A549 (cell line): Measurements from ENCODE around the gene ULK4. TPM values are rescaled to one million over a fixed set of nuclear protein-coding genes. Genes with fewer than 3 reads are reported as not detected.

Experiments
- ATAC-seq, 2 experiments: fragments of 200-7000 bp in 1 of 2; fragments of >200 bp in 1 of 2; cut with Nextera tagmentation in 1 of 2; cut with Tn5 transposase in 1 of 2; 3 replicates each; pipeline versions ENCODE4 v1.8.0 to v1.9.1; 2018 to 2020; ENCODE audit warnings: mild to moderate bottlenecking in 1 of 2, moderate library complexity in 1 of 2
- CTCF ChIA-PET: fragments of 300-600 bp; sonication (Branson Sonifier 250); formaldehyde crosslinking; extraction: SDS; loops from one replicate; lab custom pipeline; 2021; ENCODE audit warnings: antibody characterized with exemption, inconsistent platforms; lab: Yijun Ruan, JAX
- POLR2A ChIA-PET: fragments of 350-600 bp; formaldehyde crosslinking; extraction: SDS; loops from one replicate; lab custom pipeline; 2021; ENCODE audit warnings: antibody characterized with exemption, inconsistent platforms; lab: Yijun Ruan, JAX
- DNase-seq, 2 experiments: peaks; one replicate each; pipeline versions ENCODE4 v3.0.0 to v3.0.0-alpha.2; 2011 to 2016; ENCODE audit warnings: low read depth in 1 of 2, low spot score in 1 of 2
- FAIRE-seq: peaks from 2 replicates; lab custom pipeline; 2011; peaks lifted over from hg19 to GRCh38; lab: Jason Lieb, UNC
- H3K27ac ChIP-seq, 2 experiments: fragments of >200 bp; sonication (Bioruptor Twin); formaldehyde crosslinking; 3 replicates each; pipeline ENCODE4 v1.5.1; 2016 to 2017
- H3K4me1 ChIP-seq: fragments of >200 bp; sonication (Bioruptor Twin); formaldehyde crosslinking; 3 replicates; pipeline ENCODE4 v1.6.1; 2016
- H3K4me2 ChIP-seq: fragments of >200 bp; sonication (Bioruptor Twin); formaldehyde crosslinking; 3 replicates; pipeline ENCODE4 v1.6.1; 2016
- H3K4me3 ChIP-seq: fragments of >200 bp; sonication (Bioruptor Twin); formaldehyde crosslinking; 3 replicates; pipeline ENCODE4 v1.5.1; 2016
- H3K9me3 ChIP-seq: fragments of >200 bp; sonication (Bioruptor Twin); formaldehyde crosslinking; 3 replicates; pipeline ENCODE4 v1.6.1; 2016
- CEBPB ChIP-seq, 2 experiments: fragments of >200 bp in 1 of 2; sonication (Bioruptor Twin) in 1 of 2; formaldehyde crosslinking in 1 of 2; IDR thresholded peaks; 2 replicates each; pipeline ENCODE4 v1.6.1; 2012 to 2016
- CHD4 ChIP-seq: fragments of 200-600 bp; sonication (generic); IDR thresholded peaks from 2 replicates; pipeline ENCODE4 v1.6.1; 2016; ENCODE audit warnings: antibody characterized with exemption, mild to moderate bottlenecking, borderline replicate concordance
- CTCF ChIP-seq: fragments of >200 bp; sonication (Bioruptor Twin); formaldehyde crosslinking; IDR thresholded peaks from 3 replicates; pipeline ENCODE4 v1.5.1; 2016
- EHMT2 ChIP-seq: fragments of 200-600 bp; sonication (generic); IDR thresholded peaks from 2 replicates; pipeline ENCODE4 v1.6.1; 2016; ENCODE audit warnings: antibody characterized with exemption, low read depth, mild to moderate bottlenecking, moderate library complexity
- EP300 ChIP-seq, 2 experiments: fragments of >200 bp; sonication (Bioruptor Twin); formaldehyde crosslinking; IDR thresholded peaks; 2 replicates in 1 of 2; 3 replicates in 1 of 2; pipeline ENCODE4 v1.6.1; 2016 to 2017
- ESRRA ChIP-seq: fragments of 150-350 bp; IDR thresholded peaks from 2 replicates; pipeline ENCODE4 v1.6.1; 2014; ENCODE audit warnings: mild to moderate bottlenecking, low read length, borderline replicate concordance
- FOSL2 ChIP-seq, 2 experiments: fragments of 450-650 bp in 1 of 2; fragments of >200 bp in 1 of 2; sonication (Bioruptor Twin) in 1 of 2; formaldehyde crosslinking; IDR thresholded peaks; 2 replicates each; pipeline versions ENCODE4 v1.5.0 to v1.6.1; 2016 to 2020; ENCODE audit warnings: mild to moderate bottlenecking in 1 of 2, moderate library complexity in 1 of 2
- HES2 ChIP-seq: fragments of >200 bp; sonication (Bioruptor Twin); formaldehyde crosslinking; IDR thresholded peaks from 2 replicates; pipeline ENCODE4 v1.6.1; 2016
- HMGXB4 ChIP-seq: fragments of 250-450 bp; sonication (Bioruptor Pico); IDR thresholded peaks from 2 replicates; pipeline ENCODE4 v1.5.0; 2021; ENCODE audit warnings: mild to moderate bottlenecking, moderate library complexity, borderline replicate concordance
- JUNB ChIP-seq: fragments of >200 bp; sonication (Bioruptor Twin); formaldehyde crosslinking; IDR thresholded peaks from 2 replicates; pipeline ENCODE4 v1.6.1; 2016
- KDM1A ChIP-seq: fragments of 200-600 bp; sonication (generic); IDR thresholded peaks from 2 replicates; pipeline ENCODE4 v1.6.1; 2016; ENCODE audit warnings: low read depth, mild to moderate bottlenecking
- MAX ChIP-seq: IDR thresholded peaks from 2 replicates; pipeline ENCODE4 v1.6.1; 2012
- MYC ChIP-seq: IDR thresholded peaks from 2 replicates; pipeline ENCODE4 v1.6.1; 2012; ENCODE audit warnings: mild to moderate bottlenecking, inconsistent platforms, low read length, improper control_type of control experiment, borderline replicate concordance
- NFE2L2 ChIP-seq: fragments of 150-350 bp; conservative IDR thresholded peaks from 2 replicates; pipeline ENCODE4 v1.6.1; 2014; ENCODE audit warnings: low read length
- NPAS2 ChIP-seq: fragments of 250-450 bp; sonication (Bioruptor Pico); IDR thresholded peaks from 2 replicates; pipeline ENCODE4 v1.8.0; 2022; ENCODE audit warnings: mild to moderate bottlenecking, moderate library complexity, borderline replicate concordance
- NR3C1 ChIP-seq: fragments of >200 bp; sonication (Bioruptor Twin); formaldehyde crosslinking; IDR thresholded peaks from 3 replicates; pipeline ENCODE4 v1.6.1; 2017
- PBX3 ChIP-seq: IDR thresholded peaks from 2 replicates; pipeline ENCODE4 v1.6.1; 2012
- PHF8 ChIP-seq: fragments of 200-600 bp; sonication (generic); IDR thresholded peaks from 2 replicates; pipeline ENCODE4 v1.6.1; 2016; ENCODE audit warnings: low read depth, mild to moderate bottlenecking, antibody characterized with exemption, moderate library complexity, borderline replicate concordance
- POLR2A ChIP-seq: IDR thresholded peaks from 2 replicates; pipeline ENCODE4 v1.6.1; 2012; ENCODE audit warnings: mild to moderate bottlenecking, low read length
- POLR2AphosphoS2 ChIP-seq: conservative IDR thresholded peaks from 2 replicates; pipeline ENCODE4 v1.6.1; 2012; ENCODE audit warnings: low read length, improper control_type of control experiment, inconsistent platforms
- RAD21 ChIP-seq, 2 experiments: fragments of >200 bp in 1 of 2; sonication (Bioruptor Twin) in 1 of 2; formaldehyde crosslinking in 1 of 2; IDR thresholded peaks in 1 of 2; conservative IDR thresholded peaks in 1 of 2; 2 replicates in 1 of 2; 3 replicates in 1 of 2; pipeline ENCODE4 v1.6.1; 2012 to 2018; ENCODE audit warnings: inconsistent platforms in 1 of 2
- RFX5 ChIP-seq: fragments of 450-650 bp; IDR thresholded peaks from 2 replicates; pipeline ENCODE4 v1.7.1; 2014; ENCODE audit warnings: antibody characterized with exemption, mild to moderate bottlenecking, moderate library complexity
- RNF2 ChIP-seq: fragments of 200-600 bp; sonication (generic); IDR thresholded peaks from 2 replicates; pipeline ENCODE4 v1.6.1; 2016; ENCODE audit warnings: low read depth, mild to moderate bottlenecking, antibody characterized with exemption, moderate library complexity, borderline replicate concordance
- SMC3 ChIP-seq: fragments of >200 bp; sonication (Bioruptor Twin); formaldehyde crosslinking; IDR thresholded peaks from 3 replicates; pipeline ENCODE4 v1.6.1; 2018; ENCODE audit warnings: inconsistent platforms
- ZFP36 ChIP-seq: fragments of 450-650 bp; IDR thresholded peaks from 2 replicates; pipeline ENCODE4 v1.6.1; 2014; ENCODE audit warnings: borderline replicate concordance; ENCODE audit not compliant: partially characterized antibody
- WGBS: methylation state at CpG from one replicate; pipeline ENCODE4 v1.1.6; 2017; ENCODE audit errors: missing lambda C conversion rate; 5-methylcytosine and 5-hydroxymethylcytosine counted together
- polyA plus RNA-seq, 4 experiments: library from polyadenylated mRNA; depleted of rRNA in 3 of 4; stranded (reverse); fragments of >200 nt; fragmentation: RNase III in 1 of 4; extraction: RNeasy Plus Mini Kit Qiagen cat#74134 plus additional on column Dnase treatment in 1 of 4; gene quantifications; 2 replicates in 3 of 4; 3 replicates in 1 of 4; pipeline ENCODE4 v1.2.3, GENCODE V29; 2011 to 2017

ULK4 gene
- polyA plus RNA-seq, 2 of the 4 experiments (the other 2 are of a cell fraction), result 4.9 to 7.7 TPM

- Histone ChIP-seq H3K27ac (peak overlapping the region in 1 of 2 experiments; percentile 45; a peak in 1 of 6 replicates), H3K4me3 (no peak overlapping the region), H3K4me2 (no peak overlapping the region), H3K9me3 (peaks cover 6% of the 10 kb centered on the region; the same call in 1 of the 3 replicates), H3K4me1 (no peaks in the 10 kb centered on the region)
- 80% methylated on average over 2 of the region's 2 CpGs for WGBS
- DNase-seq, result no peak
- TF ChIP-seq MYC (no peak), PBX3 (no peak), CTCF (no peak), NPAS2 (CRISPR knock-in tag) (no peak), ZFP36 (no peak), PHF8 (no peak)
- ChIA-PET CTCF (no interaction called here), POLR2A (no interaction called here)
- ATAC-seq, result no peak
- FAIRE-seq, result no peak
These were observed 454.4 kb downstream of the ULK4 start for GRCh38 chr3:41507336-41508062.

GRCh38 chr3:41503998-41504623 is 457.8 kb downstream of the ULK4 start:
- no peak for ATAC-seq
- Histone ChIP-seq H3K27ac (no peak overlapping the region), H3K4me1 (no peaks in the 10 kb centered on the region), H3K9me3 (peaks cover 6% of the 10 kb centered on the region; the same call in 1 of the 3 replicates), H3K4me3 (no peak overlapping the region), H3K4me2 (no peak overlapping the region)
- TF ChIP-seq HMGXB4, result no peak
- no peak for TF ChIP-seq CHD4
- no peak for TF ChIP-seq POLR2A
- no peak for FAIRE-seq
- ChIA-PET CTCF (no interaction called here), POLR2A (no interaction called here)
- DNase-seq, result no peak

GRCh38 chr3:41502481-41502880 is 459.4 kb downstream of the ULK4 start:
- ChIA-PET POLR2A (no interaction called here), CTCF (no interaction called here)
- ATAC-seq (no peak), DNase-seq (no peak), FAIRE-seq (no peak)
- Histone ChIP-seq H3K27ac (no peak overlapping the region), H3K4me3 (no peak overlapping the region), H3K9me3 (no peaks in the 10 kb centered on the region), H3K4me2 (no peak overlapping the region), H3K4me1 (no peaks in the 10 kb centered on the region)
- TF ChIP-seq ESRRA (no peak), EHMT2 (no peak), RFX5 (no peak), HES2 (no peak), EP300 (IDR thresholded peaks at IDR 0.05) (no peak), FOSL2 (IDR thresholded peaks at IDR 0.05) (no peak), FOSL2 (CRISPR knock-in tag; IDR thresholded peaks at IDR 0.05) (no peak), RAD21 (conservative IDR thresholded peaks at IDR 0.05 in 1 of 2, IDR thresholded peaks at IDR 0.05 in 1 of 2) (no peak), MYC (no peak), RNF2 (no peak), CEBPB (IDR thresholded peaks at IDR 0.05) (no peak), MAX (no peak), SMC3 (no peak), CHD4 (no peak), JUNB (no peak), POLR2A (no peak), NFE2L2 (no peak), NR3C1 (no peak), POLR2AphosphoS2 (no peak), KDM1A (no peak)
